ENCODE data around the gene FARSB.

DNA sequence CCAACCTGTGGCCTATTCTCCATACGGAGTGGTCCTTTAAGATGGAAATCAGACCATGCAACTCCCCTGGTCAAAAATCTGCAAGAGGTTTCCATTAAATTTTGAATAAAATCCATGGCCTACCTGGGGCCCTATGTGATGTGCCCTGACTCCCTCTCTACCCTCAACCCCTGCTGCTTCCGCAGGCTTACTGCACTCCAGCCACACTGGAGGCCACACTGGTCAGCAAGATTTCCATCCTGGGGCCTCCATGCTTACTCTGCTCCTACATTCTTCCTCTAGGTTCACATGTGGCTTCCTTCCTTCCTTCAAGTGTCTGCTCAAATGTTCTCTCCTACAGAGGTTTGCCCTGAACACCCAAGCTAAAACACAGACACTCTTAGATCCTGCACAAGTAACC lies 40.6 kb downstream of the FARSB start:
- TF ChIP-seq POLR2AphosphoS5 (IDR thresholded peaks at IDR 0.05; ENCODE audit: low read depth, low read length) (no peak), POLR2A (IDR thresholded peaks at IDR 0.05; ENCODE audit: low read depth, low read length) (no peak), TAF1 (IDR thresholded peaks at IDR 0.05; ENCODE audit: borderline replicate concordance, low read depth, low read length) (no peak)
